Measurements from ENCODE around the gene MAGEA4. TPM values are rescaled to one million over a fixed set of nuclear protein-coding genes. Genes with fewer than 3 reads are reported as not detected.

The MAGEA4 gene
- total RNA-seq, 4 donors from 2014 or later: not detected

GRCh38 chrX:151929126-151929525 is 16.4 kb downstream of the MAGEA4 start:
- in situ Hi-C loops (cut with MboI; ENCODE audit: low sequenced_read_pairs in 4 of 4) (no loop called here), intact Hi-C loops (cut with DNase I; ENCODE audit: low total_unique reads) (no loop called here)
- ATAC-seq (no peak), DNase-seq (no peak)
- no peak for TF ChIP-seq CTCF (IDR thresholded peaks at IDR 0.05 in 4 of 5, conservative IDR thresholded peaks at IDR 0.05 in 1 of 5)
- no peaks in the 10 kb centered on the region for H3K27me3 ChIP-seq
- no peak overlapping the region for H3K27ac ChIP-seq
- H3K4me1 ChIP-seq: no peaks in the 10 kb centered on the region
- no peak overlapping the region for H3K4me3 ChIP-seq
- H3K36me3 ChIP-seq: no peaks in the 10 kb centered on the region
- no peaks in the 10 kb centered on the region for H3K9me3 ChIP-seq

GRCh38 chrX:151935358-151935757 is 22.7 kb downstream of the MAGEA4 start:
- in situ Hi-C loops (cut with MboI; ENCODE audit: low sequenced_read_pairs in 4 of 4): no loop called here
- no peak overlapping the region for H3K4me3 ChIP-seq
- no peaks in the 10 kb centered on the region for H3K9me3 ChIP-seq
- DNase-seq (no peak), ATAC-seq (no peak)
- intact Hi-C loops (cut with DNase I; ENCODE audit: low total_unique reads): no loop called here
- TF ChIP-seq CTCF (IDR thresholded peaks at IDR 0.05 in 4 of 5, conservative IDR thresholded peaks at IDR 0.05 in 1 of 5) (no peak), POLR2A (IDR thresholded peaks at IDR 0.05) (no peak)
- no peaks in the 10 kb centered on the region for H3K4me1 ChIP-seq
- H3K36me3 ChIP-seq: no peaks in the 10 kb centered on the region
- H3K27ac ChIP-seq: no peak overlapping the region
- H3K27me3 ChIP-seq: no peaks in the 10 kb centered on the region

GRCh38 chrX:151938172-151938571 is 25.5 kb downstream of the MAGEA4 start:
- H3K4me1 ChIP-seq: no peaks in the 10 kb centered on the region
- intact Hi-C loops (cut with DNase I; ENCODE audit: low total_unique reads): no loop called here
- TF ChIP-seq CTCF (IDR thresholded peaks at IDR 0.05 in 4 of 5, conservative IDR thresholded peaks at IDR 0.05 in 1 of 5) (no peak), POLR2A (IDR thresholded peaks at IDR 0.05) (no peak)
- H3K27ac ChIP-seq: no peak overlapping the region
- in situ Hi-C loops (cut with MboI; ENCODE audit: low sequenced_read_pairs in 4 of 4): no loop called here
- no peaks in the 10 kb centered on the region for H3K36me3 ChIP-seq
- ATAC-seq (no peak), DNase-seq (no peak)
- no peak overlapping the region for H3K4me3 ChIP-seq
- no peaks in the 10 kb centered on the region for H3K27me3 ChIP-seq
- no peaks in the 10 kb centered on the region for H3K9me3 ChIP-seq

GRCh38 chrX:151954730-151955129 is 42.0 kb downstream of the MAGEA4 start:
- H3K27ac ChIP-seq: no peak overlapping the region
- DNase-seq (no peak), ATAC-seq (no peak)
- intact Hi-C loops (cut with DNase I; ENCODE audit: low total_unique reads) (no loop called here), in situ Hi-C loops (cut with MboI; ENCODE audit: low sequenced_read_pairs in 4 of 4) (no loop called here)
- H3K27me3 ChIP-seq: no peaks in the 10 kb centered on the region
- no peaks in the 10 kb centered on the region for H3K9me3 ChIP-seq
- H3K4me3 ChIP-seq: no peak overlapping the region
- H3K36me3 ChIP-seq: no peaks in the 10 kb centered on the region
- no peaks in the 10 kb centered on the region for H3K4me1 ChIP-seq
- no peak for TF ChIP-seq CTCF (IDR thresholded peaks at IDR 0.05 in 4 of 5, conservative IDR thresholded peaks at IDR 0.05 in 1 of 5)
- no peak for TF ChIP-seq POLR2A (IDR thresholded peaks at IDR 0.05)

GRCh38 chrX:151958101-151958500 is 45.4 kb downstream of the MAGEA4 start:
- in situ Hi-C loops (cut with MboI; ENCODE audit: low sequenced_read_pairs in 4 of 4): no loop called here
- no peak for ATAC-seq
- Histone ChIP-seq H3K27me3 (no peaks in the 10 kb centered on the region), H3K4me3 (no peak overlapping the region), H3K9me3 (no peaks in the 10 kb centered on the region), H3K4me1 (no peaks in the 10 kb centered on the region), H3K36me3 (no peaks in the 10 kb centered on the region), H3K27ac (no peak overlapping the region)
- TF ChIP-seq CTCF (IDR thresholded peaks at IDR 0.05 in 4 of 5, conservative IDR thresholded peaks at IDR 0.05 in 1 of 5) (no peak), POLR2A (IDR thresholded peaks at IDR 0.05) (no peak)
- DNase-seq: no peak
- intact Hi-C loops (cut with DNase I; ENCODE audit: low total_unique reads): no loop called here

Measured in gastrocnemius medialis (tissue), 4 donors.